UCSD-AML1 (cell line): ENCODE measurements around the gene APLP2.

Experiments used
- DNase-seq: peaks from one replicate; lab custom pipeline; 2025; ENCODE audit not compliant: unreplicated experiment; lab: John Stamatoyannopoulos, UW

APLP2 gene

DNA sequence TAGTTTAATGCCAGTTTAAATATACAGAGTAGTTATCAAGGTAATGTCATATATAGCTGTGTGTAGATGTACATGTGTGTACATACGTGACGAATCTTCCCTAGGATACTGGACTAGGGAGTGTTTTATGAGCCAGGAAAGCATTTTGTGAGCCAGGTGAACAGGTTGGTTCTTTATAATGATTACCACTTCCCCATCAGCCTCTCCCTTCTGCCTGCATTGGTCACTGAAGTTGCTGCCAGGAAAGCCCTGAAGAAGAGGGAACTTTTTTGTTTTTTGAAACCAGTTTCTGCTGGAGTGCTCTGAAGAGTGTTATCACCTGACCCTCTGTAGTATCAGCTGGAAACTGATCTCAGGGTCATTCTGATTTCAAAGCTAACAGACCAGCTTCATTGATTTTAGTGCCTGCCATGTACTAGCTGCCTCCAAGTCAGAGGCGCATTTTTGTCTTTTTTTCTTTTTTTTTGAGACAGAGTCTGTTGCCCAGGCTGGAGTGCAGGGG lies 75.7 kb downstream of the APLP2 start:
- no peak for DNase-seq

DNA sequence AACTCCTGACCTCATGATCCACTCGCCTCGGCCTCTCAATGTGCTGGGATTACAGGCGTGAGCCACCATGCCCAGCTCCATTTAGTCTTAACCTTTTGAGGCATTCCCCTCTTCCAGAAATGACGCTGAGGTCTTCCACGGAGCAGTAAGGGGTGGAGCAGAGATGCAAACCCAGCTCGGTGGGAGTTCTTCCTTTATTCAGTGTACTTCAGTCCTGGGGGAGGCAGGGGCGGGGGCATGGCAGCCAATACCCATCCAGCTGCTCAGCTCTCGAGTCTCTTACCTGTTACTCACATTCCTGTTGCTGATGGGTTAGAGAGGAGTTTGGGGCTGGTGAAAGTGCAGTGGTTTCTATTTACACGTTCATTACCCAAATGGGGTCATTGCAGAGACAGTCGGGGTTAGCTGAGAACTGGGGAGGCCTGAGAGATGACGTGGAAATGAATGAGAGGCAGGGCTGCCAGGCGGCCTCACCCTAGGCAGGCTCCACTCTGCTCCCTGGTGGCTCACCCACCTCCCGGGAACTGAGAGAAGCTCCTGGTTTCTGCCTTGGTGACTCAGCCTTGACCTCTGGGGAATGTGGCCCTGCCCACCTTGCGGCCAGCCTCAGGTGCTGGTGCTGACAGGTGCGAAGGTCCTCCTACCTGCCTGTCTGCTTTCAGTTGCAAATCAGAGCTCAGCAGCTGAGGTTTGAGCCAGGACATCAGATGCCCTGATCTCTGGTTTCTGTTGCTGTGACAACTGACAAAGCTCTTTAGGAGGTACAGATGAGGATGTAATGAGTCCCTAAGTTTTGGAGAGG lies 76.5 kb downstream of the APLP2 start:
- no peak for DNase-seq

DNA sequence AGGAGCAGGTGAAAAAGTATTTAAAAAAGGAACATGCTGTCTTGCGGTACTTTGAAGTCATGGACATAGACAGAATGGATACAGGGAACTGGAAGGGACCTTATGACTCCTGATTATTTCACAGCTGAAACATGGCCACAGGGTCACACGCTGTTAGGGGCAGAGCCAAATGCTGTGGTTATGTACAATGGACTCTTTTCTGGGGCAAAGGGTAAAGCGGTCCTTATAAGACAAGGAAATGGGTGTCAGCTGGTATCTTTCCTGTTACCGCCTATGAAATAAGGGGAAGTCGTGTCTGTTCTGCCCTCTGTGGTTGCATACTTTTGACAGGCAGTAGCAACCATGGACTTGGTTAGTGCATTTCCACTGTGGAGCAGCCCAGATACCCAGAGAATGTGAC lies 77.1 kb downstream of the APLP2 start:
- peak; percentile 75 for DNase-seq

DNA sequence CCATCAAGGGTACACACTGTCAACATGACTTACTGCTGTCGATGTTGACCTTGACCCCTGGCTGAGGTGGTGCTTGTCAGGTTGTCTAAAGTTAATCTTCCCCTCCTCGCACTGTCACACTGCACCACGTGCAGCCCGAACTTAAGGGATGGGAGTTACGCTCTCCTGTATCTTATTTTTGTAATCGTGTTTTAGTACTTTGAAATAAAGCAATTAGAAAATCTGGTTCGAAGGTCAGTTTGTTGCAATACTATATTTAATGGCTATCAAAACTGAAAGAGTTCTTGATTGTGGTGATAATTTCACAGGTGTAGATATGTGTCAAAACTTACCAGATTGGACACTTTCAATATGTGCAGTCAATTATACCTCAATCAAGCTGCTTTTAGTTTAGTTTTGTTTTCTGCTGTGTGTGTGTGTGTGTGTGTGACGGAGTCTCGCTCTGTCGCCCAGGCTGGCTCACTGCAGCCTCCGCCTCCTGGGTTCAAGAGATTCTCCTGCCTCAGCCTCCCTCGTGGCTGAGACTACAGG lies 79.2 kb downstream of the APLP2 start:
- no peak for DNase-seq

DNA sequence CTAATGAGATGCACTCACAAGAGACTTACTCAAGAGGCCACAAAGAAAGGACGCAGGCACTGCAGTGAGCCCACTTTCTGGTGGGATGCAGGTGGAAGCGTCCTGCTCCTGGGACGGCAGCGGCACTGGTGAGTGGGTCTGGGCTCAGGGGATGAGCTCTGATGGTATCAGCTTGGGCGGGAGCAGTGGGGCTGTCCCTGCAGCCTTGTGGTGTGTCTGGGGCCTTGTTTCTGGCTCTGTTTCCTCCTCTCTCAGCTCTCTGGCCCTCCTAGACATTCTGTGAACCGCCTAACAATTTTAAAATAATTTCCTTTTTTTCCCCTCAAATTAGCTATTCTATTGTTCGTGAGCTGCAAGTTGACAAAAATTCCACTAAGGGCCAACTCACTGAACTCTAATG lies 81.1 kb downstream of the APLP2 start:
- DNase-seq: no peak

DNA sequence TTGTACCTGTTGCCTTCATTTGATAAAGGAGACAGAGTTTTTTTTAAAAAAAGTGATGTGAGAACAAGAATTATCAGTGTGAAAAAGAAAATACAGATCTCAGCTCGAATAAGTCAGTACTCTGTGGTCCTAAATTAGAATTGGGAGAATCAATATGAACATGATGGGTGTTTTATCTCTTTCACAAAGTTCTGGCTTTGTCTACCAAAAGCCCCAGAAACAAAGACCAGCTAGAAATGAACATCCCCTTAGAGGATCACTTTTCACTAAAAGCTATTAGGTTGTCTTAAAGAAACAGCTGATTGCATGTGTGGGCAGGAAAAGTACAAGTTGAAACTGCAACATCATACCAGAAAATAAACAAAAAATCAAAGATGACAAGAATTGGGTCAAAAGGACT lies 81.5 kb downstream of the APLP2 start:
- no peak for DNase-seq

DNA sequence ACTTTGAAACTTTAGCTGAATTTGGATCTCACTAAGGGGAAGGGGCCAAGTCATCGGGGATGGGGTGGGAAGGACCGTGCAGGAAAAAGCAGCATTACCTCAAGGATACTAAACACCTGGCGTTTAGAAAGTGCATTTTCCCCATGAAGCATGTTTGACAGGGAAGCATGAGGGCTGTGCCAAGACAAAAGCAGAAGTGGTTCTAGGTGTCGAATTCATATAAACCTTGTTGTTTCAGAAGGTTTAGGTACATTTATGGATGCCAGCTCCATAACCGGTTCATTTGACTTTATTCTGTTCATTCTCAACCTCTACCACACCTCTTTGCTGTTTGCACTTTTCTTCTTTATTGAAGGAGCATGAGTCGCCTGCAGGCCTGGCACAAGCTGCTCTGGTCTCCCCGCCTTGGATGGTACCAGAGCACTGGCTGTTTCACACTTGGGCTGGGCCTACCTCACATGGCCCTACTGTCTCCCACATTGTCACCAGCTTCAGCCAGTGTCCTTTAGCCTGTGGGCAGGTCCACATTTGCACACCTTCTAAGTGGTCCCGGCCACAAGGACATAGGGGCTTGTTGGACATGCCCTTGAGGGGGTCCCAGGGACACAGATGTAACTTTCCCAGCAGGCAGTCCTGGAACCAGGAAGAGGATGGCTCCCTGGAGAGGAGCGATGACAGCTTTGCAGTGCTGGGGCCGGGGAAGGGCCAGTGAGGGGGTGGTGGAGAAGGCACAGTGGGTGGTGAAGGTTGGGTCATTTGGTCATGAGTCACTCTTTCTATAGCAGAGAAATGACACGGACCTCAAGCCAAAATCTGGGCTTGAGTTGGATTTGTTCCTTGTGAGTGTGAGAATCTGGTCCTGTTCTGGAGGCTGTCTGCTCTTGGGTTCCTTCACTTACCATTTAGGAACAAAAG lies 86.7 kb downstream of the APLP2 start:
- no peak for DNase-seq

DNA sequence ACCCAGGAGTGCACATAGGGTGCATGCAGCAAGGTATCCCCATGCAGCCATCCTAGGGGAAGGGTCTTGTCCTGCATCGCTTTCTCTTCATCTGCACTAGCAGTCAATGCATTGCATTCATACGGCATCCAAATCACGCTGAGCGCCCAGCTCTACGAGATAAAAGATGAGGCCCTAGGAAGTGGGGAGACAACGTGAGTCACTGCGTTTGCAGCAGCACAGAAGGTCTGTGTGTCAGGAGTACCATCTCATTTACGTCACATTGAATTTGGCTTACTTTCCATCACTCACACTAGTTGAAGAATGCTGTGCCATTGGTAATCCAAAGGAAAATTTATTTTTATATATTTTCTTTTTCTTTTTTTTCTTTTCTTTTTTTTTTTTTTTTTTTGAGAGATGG lies 87.4 kb downstream of the APLP2 start:
- DNase-seq: no peak

DNA sequence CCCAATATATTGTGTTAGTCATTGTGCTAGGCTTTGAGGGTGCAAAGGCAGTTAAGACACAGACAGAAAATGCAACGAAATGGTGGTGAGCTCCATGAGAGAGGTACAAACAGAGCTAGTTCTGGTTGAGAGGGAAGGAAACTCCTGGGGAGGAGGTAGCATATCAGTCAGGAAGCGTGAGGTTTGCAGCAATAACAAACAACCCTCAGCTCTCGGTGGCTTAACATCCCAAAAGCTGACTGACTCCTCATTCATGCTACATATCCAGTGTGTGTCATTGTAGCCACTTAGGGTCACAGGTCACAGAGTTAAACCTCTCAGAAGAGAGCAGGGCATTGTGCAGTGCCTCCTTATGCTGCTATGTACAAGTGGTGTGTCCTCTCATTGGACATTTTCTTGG lies 88.1 kb downstream of the APLP2 start:
- DNase-seq: no peak

DNA sequence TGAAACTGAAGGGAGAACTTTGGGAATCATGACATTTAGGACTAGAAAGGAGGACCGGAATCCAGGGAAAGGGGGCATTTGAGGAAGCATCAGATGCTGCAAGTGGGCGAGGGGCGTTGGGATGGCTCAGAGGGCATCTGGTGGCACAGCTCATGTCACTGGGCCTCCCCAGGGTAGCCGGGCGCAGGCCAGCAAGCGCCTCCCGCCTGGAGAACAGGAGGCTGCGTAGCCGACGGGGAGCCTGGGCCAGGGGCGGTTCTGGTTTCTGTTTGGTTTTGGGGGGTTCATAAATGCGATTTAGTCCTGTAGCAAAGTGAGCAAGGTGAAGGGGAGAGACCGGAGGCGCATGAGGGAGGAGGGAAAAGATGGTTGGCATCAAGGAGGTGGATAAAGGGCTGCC lies 89.4 kb downstream of the APLP2 start:
- no peak for DNase-seq

DNA sequence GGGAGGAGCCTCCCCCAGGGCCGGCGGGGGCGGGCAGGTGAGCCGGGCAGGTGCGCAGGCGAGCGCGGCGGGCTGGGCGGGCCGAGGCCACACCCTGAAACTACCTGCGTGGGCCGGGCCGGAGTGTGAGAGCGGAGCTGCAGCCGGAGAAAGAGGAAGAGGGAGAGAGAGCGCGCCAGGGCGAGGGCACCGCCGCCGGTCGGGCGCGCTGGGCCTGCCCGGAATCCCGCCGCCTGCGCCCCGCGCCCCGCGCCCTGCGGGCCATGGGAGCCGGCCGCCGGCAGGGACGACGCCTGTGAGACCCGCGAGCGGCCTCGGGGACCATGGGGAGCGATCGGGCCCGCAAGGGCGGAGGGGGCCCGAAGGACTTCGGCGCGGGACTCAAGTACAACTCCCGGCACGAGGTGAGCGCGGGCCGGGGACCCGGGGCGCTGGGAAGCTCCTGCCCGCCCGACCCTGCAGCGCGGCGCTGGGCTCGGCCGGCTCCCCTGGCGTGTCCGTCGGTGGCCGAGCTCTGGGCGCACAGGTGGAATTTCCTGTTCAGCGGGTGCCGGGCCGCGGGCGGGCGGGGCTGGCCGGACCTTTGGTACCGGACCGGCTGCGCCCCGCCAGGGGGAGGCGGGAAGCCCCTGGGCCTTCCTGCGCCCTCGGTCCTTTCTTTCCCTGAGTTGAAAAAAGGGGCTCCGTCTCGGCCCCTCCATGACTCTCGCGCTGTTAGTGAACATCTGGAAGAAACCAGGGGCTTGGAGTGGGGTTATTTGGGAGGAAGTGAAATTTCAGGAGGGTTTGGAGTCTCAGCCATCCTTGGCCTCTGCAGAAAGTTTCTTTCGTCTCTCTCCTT lies 90.2 kb downstream of the APLP2 start, which contains the start of gene ST14:
Gene ST14, plus strand, starts transcription at position 126 of the 841 bp plus-strand sequence. Its CDS starts 198 bp downstream, at position 324.
- DNase-seq: no peak

DNA sequence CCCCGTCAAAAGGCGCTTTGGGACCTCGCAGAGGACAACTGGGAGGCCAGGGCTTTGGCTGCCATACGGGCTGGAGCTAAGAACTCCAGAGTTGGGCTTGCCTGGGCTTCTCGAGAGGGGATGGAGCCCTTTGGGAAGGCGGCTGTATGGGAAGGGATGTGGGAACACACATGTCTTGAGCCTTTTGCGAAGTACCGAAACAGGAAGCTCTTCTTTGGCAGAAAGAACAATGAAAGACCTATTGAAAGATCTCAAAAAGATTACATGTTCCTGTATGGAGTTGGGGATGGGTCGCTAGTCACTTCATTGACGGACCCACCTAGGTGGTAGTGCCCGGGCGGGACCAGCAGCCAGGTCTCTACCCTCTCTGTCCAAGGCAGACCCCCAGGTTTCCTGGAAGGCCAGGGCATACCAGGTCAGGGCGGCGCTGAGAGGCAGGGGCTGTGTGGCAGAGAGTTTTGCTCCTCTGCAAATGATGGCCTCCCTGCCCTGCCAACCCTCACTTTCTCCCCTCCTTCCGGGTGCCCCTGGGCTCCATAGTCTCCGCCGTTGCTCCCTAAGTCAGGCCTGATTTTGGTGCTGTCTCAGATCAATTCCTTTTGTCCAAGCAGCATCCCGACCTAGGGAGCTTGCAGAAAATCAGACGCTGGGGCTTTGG lies 90.9 kb downstream of the APLP2 start:
- DNase-seq: no peak

DNA sequence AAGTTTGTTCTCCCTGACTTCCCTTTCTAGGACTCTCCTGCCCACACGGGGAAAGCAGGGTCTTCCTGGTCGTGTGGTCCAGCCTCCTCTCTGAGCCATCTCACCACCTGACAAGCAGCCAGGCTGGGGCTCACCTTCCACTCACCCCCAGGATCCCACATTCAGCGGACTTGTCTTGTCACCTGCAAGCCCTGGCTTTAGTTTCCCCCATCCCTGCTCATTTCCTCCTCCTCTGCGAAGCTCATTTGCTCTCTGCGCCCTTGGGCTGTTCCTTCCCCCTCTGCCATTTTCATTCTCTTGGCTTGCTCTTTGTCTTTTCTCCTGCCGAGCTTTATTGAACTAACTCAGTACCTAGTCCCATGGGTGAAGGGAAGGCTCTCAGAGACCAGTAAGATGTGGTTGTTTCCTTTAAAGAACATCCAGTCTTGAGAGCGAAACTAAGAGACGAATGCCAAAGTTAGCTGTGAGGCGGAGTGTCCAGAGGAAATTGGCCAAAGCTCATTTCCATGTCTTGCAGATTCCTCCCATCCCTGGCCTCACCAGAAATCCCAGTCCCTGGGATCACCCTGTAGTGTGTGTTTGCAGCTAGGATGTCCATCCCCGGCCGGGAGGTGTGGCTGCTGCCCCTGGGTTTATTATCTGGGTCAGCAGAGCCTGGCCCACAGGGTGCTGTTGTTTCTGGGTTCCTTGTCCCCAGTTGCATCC lies 91.9 kb downstream of the APLP2 start:
- no peak for DNase-seq

DNA sequence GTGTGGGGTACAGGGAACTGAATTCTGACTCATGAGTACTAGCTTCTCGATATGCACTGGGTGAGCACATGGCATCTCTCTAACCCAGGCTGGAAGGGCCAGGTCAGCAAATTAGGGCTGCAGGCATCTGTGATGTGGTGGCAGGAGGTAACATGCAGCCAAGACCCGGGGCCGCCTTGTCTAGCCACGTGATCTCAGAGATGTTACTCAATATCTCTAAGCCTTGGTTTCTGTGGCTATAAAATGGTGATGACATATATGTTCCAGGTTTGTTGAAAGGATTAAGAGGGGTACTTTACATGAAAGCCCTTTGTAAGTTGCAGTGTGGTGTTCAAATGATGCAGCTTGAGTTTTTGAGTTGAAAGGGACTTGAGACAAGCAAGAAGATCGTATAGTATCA lies 93.0 kb downstream of the APLP2 start:
- DNase-seq: no peak

DNA sequence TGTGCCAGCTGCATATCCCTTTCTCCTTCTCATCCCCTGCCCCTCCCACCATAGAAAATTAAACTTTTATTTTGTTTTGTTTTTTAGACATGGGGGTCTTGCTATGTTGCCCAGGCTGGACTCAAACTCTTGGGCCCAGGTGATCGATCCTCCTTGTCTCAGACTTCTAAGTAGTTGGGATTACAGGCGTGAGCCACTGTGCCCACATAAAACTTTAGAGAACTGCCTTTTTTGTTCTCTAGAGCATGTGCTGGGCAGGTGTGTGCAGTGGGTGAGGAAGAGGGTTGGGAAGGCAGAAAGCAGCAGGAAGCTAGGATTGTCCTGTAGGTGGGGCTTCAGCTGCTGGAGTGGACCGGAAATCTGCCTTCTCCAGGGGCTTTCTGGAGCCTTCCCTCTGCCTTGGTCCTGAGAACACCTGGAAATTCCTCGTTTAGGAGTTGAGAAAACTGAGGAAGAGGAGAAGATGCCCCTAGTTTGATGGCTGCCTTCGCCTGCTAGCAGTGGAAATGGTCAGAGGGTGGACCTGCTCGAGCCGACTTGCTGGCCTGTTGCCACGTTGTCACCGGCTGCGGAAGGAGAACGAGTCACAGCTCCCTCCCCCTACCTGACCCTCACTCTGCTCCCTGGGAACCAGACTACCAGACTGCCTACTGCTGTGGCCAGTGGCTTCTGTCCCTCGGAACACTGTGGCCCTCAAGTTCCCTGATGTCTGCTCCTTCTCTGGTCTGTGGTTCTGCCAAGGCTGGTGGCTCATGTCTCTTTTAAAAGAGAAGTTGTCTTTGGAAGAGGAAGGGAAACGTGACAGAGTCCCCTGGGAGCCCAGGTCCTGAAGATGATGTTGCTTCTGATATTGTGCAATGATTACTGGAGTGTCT lies 93.9 kb downstream of the APLP2 start:
- DNase-seq: no peak

DNA sequence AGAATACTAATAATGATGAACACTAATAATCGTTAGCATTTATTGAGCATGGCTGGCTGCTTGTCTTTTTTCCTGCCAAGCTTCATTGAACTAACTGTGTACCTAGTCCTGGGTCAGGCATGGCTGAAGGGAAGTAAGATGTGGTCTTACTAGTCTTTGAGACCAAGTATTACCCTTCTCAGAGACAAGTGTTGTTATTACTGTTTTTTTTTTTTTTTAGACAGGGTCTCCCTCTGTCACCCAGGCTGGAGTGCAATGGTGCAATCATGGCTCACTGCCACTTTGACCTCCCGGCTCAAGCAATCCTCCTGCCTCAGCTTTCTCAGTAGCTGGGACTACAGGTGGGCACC lies 94.5 kb downstream of the APLP2 start:
- DNase-seq: no peak

DNA sequence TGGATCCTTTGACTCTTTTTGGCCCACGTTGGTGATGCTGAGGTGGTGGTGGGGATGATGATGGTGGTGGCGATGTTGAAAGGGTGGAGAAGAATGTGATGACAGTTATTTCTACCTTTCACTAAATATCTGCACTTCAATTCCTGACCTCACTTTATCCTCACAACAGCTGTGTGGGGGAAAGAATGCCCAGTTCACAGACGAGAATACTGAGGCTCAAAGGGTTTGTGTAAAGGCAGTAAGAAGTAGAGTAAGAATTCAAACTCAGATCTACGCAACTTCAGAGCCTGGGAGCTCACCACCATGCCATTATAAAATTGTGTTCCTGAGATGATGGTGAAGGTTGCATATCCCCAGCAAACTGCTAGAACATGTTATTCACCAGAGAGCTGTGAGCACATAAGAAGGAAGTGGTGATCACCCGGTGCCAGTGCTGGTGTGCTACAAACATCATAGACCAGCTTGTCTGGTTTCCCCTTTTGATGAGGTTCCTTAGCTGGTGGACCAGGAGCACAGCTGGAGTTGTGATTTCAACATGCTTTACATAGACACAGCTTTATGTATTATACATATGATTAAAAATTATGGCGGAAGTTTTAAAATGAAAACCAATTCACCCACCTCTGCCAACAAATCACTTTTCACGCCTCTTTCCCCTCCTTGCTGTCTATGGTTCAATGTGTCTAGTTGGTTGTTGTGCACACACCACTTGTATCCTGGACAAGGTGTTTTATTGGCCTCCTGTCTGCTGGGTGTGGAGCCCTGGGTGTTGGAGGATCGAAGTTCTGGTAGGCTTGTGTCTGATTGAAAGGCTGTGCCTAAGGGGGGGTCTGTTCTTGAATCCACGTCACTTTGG lies 96.1 kb downstream of the APLP2 start:
- no peak for DNase-seq

DNA sequence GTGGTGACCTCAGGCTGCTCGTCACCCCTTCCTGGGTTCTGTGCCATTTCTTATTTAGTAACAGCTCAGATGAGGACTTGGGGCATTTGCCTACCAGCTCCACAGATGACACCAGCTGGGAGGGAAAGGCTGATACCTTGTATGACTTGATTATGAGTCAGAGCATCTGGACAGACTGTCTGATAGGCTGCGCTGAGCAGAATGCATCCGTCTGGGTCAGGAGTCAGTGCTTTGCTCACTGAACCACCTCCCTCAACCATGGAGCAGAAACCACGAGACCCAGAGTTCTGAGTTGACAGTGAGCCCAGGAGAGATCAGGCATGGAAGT lies 96.7 kb downstream of the APLP2 start:
- DNase-seq: no peak
